GM10847 (cell line): ENCODE data around the gene WDR27.

Experiments
- POLR2A ChIP-seq: IDR thresholded peaks from 2 replicates; pipeline ENCODE4 v1.6.1; 2011; ENCODE audit not compliant: insufficient read length; ENCODE audit errors: extremely low read depth

The WDR27 gene

DNA sequence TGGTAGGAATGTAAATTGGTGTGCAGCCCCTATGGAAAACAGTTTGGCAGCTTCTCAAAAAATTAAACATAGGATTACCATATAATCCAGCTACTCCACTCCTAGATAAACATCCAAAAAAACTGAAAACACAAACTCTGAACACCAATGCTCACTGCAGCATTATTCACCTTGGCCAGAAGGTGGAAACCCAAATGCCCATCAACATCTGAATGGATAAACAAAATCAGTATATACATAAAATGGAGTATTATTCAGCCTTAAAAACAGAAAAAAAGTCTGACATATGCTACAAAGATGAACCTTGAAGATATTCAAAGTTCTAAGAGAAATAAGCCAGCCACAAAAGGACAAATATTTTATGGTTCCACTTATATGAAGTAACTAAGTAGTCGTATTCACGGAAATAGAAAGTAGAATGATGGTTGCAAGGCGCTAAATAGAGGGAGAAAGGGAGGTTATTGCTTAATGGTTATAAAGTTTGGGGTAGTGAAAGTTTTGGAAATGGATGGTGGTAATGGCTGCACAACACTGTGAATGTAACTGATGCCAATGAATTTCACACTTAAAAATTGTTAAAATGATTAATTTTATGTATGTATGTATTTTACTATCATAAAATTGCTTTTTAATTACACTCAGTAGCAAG is 18.5 kb upstream of the WDR27 start:
- TF ChIP-seq POLR2A = no peak

DNA sequence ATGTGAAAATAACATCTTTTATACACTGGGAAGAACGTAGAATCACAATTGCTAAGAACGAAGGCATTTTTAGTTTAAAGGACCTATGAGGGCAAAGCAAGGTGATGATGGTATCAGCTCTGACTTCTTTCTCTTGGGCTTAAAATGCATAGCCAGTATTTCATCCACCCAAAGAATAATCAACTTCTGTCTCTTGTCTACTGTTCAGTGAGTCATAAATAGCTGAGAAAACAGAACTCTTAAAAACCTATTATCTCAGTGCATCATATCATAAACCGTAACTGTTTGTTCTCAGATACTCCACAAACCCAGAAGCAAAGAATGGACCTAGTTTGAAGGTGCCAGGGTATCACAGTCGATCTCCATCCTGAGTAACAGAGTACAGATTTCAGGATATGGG is 17.3 kb upstream of the WDR27 start:
- no peak for TF ChIP-seq POLR2A

DNA sequence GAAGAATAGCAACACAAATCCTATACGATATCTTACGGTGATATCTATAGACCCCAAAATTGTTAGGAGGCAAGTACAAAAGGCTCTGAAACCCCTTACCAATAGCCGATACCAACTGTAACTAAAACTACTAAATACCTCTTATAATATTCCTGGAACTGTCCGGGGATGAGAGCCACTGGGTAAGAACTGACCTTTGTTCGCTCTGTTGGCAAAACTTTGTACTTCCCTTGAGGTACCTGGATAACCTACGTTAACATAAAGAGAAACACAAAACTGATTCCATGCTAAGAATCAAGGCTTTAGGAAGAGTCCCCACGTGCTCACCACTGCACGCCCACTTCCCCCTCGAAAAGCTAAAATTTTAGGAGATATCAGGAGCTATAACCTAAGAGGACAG is 12.8 kb upstream of the WDR27 start:
- TF ChIP-seq POLR2A = no peak

DNA sequence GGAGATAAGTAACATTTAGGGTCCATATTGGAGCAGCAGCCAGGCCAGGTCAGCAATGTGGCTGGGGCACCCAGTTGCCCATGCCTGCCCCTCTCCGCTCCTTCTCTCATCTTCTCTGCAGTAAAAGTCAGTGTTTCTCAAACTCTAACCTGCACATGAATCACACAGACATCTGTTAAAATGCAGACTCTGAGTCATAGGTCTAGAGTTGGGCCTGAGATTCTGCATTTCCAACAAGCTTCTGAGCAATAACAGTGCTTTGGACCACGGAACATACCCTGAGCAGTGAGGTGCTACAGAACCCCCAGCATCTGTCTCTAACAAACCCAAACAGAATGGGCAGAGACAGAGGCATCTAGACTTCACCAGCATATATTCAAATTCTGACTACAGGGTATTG is 12.3 kb upstream of the WDR27 start:
- no peak for TF ChIP-seq POLR2A

DNA sequence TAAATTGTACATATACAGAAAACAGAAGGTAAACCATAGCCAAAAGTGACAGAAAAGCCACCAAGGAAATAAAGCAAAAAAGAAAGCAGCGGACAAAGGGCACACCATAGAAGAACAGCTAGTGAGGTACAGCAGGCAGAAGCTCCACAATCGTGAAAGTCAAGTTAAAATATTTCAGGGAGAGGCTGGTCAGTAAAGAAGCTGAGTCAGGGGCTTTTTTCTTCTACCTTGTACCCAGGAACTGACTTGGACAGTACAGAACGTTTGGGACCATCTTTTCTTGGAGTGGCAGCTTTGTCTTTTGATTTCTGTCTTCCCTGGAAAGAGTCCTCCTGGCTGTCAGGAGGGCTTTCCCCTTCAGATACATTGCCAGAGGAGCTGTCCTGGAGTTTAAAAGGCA is 8.2 kb upstream of the WDR27 start:
- no peak for TF ChIP-seq POLR2A

DNA sequence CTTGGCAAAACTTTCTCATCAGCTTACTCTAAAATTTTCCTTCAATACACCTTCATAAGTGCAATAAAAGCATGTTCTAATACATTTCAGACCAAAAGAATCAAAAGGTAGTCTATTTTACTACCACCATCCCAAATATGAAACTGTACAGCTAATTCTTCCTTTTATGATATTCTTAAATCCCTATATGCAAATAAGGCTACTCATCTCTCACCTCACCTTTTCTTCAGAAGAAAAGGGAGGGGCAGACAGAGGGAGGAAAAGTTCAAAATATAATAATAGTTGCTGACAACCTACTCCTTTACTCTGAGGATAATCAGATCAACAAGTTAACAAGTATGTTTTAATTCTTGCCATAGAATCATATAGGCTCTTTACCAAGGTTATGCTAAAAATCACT is 7.5 kb upstream of the WDR27 start:
- no peak for TF ChIP-seq POLR2A

DNA sequence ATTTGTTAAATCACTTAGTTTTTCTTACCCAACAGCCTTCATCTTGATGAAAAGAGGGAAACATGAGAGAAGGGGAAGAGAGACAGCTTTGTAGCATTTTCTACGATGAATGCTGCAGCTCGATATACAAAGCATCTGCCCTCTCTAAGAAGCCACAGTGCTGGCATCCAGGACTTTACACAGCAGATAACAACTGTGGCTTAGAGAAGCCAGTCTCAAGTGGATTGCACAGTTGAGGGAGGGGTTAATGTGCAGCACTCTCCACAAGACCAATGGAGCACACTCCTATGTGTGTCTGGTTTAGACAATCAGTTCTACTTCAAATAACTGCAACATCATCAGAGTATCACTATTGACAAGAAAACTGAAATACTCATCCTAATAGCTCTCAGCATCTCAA is 5.9 kb upstream of the WDR27 start:
- TF ChIP-seq POLR2A = no peak

DNA sequence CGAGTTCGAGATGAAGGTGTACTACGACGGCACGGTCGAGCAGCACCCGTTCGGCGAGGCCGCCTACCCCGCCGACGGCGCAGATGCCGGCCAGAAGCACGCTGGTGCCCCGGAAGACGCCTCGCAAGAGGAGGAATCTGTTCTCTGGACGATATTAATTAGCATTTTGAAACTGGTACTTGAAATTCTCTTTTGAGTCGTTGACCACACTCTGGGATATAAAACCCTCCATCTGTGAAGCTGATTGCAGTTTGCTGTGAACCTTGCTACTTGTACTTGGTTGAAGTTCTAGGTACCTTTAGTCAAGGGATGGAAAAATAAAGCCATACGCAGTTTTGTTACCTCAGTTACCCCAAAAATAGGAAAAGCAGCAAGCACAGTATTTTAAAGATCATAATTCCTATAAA is 1.0 kb upstream of the WDR27 start:
- TF ChIP-seq POLR2A = no peak

DNA sequence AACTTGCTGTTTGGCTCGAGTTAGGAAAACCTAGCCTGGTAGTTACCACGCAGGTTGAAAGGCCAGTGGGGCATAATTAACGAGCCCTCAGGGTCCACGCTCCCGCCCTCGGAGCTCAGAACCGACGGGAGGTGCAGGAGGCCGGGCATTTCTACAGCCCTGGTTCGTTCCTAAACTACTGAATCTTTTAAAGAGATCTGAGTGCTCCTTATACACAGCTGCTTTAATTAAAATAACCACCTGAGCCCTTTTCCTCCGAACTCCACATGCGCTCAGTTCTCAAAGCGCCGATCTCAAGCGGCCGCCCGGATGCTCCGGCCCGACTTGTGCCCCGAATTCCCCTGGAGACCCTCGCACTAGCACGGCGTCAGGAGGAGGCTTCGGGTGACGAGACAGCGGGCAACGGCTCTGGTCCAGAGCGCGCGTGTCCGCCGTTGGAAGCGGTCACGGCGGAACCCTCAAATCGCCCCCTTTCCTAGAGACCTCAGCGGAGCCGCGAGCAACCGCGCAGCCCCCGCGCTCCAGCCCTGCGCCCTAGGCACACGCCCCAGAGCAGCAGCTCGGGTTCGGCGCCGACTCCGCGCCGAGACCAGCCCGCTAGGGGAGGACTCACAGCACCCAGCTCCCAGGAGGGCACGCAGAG is 397 bp downstream of the WDR27 start:
- no peak for TF ChIP-seq POLR2A

DNA sequence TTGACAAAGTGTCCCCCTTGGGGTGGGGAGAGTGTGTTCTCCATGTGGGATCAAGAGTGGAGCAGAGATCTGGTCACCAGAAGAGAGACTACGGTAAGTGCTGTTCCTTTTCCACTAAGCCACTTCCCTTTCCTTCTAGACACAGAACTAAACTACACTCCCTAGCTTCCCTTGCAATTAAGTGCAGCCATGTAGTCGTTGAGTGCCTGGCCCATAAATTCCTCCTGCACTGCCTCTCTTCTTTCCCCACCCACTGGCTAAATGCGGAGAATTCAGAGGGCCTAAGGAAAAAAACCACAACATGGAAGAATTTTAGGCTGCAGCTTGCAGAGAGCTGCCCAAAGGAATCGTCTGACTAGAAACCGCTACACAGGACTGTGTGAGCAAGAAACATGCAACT is 1.5 kb downstream of the WDR27 start:
- no peak for TF ChIP-seq POLR2A

DNA sequence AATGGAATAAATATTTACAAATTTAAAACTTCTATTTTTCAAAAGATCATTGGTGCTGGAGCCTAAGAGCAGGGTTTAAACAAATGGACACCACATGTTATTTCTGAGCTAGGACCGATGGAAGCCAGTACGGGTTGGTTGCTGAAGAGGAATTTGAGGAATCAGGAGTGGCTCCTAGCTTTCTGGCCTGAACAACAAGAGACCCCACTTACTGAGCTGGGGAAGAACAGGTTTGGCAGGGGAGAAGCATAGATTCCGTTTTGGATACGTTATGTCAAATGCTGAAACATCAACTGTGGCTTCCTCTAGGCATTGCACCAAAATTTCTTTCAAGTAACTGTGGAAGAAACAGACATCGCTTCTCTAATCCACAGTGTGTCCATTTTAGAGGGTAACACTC is 6.7 kb downstream of the WDR27 start:
- no peak for TF ChIP-seq POLR2A

DNA sequence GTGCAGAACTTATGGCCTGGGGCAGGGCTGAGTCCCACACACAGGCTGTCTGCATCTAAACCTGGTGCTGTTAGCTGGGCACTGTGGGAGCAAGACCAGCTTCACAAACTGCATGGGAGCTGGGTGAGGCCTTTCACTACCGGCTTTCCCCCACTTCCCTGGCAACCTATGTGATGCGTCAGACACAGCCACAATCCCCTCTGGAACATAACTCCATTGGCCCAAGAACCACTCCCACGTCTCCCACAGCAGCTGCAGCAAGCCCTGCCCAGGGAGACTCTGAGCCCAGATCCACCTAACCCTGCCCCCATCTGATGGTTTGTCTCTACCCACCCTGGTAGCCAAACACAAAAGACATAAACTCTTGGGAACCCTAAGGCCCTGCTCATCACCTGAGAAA is 9.3 kb downstream of the WDR27 start:
- no peak for TF ChIP-seq POLR2A

DNA sequence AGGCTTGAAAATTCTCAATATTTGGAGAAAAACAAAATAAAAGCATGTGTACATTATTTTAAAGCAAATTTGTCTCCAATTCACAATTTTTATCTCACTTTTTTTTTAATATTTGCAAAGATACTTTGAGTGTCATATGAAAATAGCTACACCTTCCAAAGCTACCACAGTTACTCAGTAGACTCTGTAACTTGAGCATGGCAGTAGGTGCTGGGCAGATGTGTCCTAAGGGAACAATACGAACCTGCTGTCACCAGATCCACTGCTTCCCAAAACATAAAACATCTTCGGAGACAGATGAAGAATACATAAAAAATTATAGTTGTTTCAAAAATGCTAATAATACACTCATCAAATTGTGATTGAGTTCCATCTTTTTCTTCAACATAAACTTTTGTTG is 10.6 kb downstream of the WDR27 start:
- TF ChIP-seq POLR2A = no peak

DNA sequence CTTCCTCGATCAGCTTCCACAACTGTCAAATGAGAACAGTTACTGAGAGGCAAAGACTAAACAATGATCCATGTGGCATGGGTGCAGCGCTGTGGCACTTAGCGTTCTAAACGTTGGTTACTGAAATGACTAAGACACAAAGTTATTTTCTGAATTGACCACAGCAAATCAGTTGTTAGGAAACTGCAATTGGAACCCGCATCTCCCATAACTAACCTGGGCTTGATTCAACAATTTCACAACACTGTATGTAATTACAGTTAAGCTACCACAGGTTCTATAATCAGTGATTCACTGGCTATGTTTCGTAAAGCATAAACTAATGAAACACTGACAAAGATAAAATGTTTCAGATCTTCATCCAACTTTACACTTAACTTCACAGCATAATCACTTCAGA is 12.5 kb downstream of the WDR27 start:
- no peak for TF ChIP-seq POLR2A

DNA sequence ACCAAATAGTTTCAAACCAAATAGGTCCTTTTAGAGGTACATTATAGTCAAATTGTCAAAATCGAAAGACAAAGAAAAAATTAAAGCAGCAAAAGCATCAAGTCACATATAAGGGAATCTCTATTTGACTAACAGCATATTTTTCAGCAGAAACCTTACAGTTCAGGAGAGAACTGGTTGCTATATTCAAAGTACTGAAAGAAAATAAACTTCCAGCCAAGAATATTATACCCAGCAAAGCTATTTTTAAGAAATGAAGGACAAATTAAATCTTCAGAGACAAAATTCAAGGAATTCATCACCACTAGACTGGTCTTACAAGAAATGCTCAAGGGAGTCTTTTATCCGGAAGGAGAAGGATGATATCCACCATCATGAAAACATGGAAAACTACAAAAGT is 16.0 kb downstream of the WDR27 start:
- TF ChIP-seq POLR2A = no peak

DNA sequence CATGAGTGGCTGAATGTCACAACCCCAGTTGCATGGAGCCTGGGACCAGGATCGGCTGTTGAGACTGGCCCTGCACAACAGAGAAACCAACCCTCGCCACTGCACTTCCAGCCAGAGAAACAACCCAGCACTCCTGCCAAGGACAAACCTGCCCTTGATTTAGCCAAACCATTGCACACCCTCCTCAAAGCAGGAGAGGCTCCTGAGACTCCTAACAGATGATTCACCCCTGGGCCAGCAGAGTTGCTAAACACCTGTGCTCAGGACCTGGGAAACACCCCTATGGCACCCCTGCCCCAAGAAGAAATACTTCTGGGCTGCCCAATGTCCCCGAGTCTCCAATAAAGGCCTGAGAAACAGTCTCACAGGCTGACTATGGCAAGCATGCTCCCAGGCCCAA is 17.8 kb downstream of the WDR27 start:
- no peak for TF ChIP-seq POLR2A

DNA sequence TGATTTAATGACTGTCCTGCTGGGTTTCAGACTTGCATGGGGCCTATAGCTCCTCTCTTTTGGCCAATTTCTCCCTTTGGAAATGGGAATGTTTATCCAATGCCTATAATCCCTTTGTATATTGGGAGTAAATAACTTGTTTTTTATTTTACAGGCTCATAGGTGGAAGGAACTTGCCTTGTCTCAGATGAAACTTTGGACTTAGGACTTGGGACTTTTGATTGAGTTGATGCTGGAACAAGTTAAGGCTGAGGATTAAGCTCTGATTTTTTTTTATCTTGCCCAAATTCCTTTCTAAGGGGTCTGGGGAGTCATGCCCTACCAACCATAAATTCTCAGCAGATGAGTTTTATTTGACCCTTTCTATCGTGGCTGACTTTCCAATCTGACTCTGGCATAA is 23.5 kb downstream of the WDR27 start:
- TF ChIP-seq POLR2A = no peak
